HG03520 (cell line): ENCODE data around the gene FUT4.
"Not testable (repeated sequence)": the region's sequence is repeated elsewhere in the genome, so short reads cannot be mapped to it uniquely, and the experiment has no call there.

Experiments
- ATAC-seq: cut with Tn5 transposase; IDR thresholded peaks from one replicate; pipeline ENCODE4 v1.9.1; 2021; ENCODE audit warnings: mild to moderate bottlenecking, moderate library complexity; ENCODE audit not compliant: unreplicated experiment

Gene FUT4

DNA sequence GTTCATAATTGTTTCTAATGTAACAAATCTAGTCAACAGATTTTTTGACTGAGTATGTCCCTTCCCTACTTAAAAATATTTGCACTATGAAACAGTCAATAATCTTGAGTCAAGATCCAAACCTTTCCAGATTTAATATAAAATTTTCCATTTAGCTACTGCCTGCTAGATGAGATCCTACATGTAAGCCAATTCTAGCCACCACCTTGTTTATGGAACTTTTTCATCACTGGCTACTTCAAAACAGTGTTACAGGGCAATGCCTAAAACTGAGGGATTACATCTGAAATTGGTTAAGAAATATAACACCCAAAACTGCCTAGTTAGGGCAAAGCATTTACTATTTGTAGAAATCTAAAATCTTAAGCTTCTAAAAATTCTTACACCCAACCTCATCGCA lies 10.5 kb upstream of the FUT4 start:
- no peak for ATAC-seq

DNA sequence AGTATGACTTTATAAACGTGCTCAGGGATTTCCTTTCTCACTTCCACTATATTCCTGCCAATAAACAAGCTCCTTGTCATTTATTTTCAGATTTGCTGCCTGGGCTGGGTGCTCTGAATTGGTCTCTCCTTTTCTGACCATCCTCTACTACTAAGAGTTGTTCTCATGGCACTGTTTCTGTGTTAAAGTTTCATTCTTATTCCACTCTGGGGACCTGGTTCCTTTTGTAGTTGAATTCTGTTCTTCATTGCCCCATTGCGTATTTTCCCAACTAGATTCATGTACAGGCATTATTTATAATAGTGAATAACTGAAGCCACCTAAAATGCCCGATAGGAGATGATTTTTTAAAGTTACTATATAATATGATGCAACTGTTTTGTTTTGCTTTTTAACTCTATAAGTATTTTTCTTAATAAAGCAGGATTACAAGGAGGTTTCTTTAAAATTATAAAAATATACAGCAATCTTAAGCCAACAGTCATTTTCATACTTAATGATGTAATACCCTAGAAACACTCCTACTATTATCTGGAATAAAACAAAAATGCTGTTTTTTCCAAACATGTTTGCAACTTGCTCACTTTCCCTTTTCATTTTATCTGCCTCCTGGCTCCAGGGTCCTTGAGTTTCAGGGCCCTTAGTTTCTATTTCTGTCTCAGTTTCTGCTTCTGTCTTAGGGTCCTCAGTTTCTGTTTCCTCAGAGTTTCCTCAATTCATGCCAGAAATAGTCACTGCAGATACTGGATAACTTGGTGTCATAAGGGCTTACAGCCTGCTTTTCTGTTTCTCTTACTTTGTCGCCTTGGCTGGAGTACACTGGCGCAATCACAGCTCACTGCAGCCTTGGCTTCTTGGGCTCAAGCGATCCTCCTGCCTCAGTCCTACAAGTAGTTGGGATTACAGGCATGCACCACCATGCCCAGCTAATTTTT lies 9.8 kb upstream of the FUT4 start:
- no peak for ATAC-seq

DNA sequence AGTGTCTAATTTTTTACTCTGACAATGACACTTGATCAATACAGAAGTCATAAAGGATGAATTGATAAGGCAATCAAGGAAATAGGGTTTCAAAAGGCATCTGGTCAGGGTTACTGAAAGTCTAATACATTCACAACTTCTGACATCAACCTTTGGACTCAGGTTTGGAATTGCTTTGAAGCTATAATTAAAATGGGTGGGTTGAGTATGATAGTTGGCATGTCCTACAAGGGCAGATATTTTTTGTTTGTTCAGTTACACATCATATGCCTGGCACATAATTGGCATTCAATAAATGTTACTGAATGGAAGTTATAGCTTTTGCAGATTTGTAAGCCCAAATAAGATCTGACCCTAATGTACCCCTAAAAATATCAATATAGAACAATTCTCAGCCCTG lies 7.3 kb upstream of the FUT4 start:
- no peak for ATAC-seq

DNA sequence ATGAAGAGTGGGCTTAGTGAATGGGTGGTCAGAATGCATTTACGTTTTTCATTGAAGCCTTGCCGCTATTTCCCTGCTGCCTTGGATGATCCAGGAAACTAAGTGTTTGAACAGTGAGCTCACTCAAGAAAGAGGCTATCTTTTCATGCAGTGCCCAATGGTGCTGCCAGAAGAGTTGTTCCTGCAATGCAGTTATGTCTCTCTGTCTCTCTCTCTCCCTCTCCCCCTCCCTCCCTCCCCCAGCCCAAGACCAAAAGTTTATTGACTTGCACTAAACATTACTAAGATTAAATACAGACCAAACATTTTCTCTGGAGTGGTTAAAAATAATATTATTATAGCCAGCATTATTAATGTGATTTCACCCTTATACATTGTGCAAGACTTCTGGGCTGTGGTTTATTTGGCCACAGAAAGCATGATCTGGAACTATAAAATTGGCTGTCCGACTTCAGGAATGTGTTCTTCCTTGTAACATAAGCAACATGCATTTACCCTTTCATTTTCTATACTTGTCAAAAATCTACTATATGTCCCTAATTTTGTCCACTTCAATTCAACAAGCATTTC lies 6.6 kb upstream of the FUT4 start:
- ATAC-seq: no peak

DNA sequence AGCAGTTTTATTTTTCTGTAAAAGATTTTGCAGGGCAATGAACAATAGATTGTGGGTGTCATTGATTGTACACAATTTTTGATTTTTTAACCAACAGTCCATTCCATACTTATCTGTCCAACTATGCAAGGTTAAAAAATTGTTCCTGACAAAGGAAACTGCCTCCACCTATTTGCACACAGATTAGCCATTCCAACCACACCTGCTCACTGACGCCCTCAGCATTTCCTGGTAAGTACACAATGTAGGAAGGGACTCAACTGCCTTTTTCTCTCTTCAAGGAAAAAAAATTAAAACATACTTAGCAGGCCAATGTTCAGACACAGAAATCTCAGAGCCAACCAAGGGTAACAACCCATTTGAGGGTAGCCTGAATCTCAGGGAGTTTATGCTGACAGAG lies 4.3 kb upstream of the FUT4 start:
- no peak for ATAC-seq

DNA sequence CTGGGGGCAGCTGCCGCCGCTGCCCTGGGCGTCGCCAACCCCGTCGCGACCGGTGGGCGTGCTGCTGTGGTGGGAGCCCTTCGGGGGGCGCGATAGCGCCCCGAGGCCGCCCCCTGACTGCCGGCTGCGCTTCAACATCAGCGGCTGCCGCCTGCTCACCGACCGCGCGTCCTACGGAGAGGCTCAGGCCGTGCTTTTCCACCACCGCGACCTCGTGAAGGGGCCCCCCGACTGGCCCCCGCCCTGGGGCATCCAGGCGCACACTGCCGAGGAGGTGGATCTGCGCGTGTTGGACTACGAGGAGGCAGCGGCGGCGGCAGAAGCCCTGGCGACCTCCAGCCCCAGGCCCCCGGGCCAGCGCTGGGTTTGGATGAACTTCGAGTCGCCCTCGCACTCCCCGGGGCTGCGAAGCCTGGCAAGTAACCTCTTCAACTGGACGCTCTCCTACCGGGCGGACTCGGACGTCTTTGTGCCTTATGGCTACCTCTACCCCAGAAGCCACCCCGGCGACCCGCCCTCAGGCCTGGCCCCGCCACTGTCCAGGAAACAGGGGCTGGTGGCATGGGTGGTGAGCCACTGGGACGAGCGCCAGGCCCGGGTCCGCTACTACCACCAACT lies 1.0 kb downstream of the FUT4 start:
- ATAC-seq: no peak

DNA sequence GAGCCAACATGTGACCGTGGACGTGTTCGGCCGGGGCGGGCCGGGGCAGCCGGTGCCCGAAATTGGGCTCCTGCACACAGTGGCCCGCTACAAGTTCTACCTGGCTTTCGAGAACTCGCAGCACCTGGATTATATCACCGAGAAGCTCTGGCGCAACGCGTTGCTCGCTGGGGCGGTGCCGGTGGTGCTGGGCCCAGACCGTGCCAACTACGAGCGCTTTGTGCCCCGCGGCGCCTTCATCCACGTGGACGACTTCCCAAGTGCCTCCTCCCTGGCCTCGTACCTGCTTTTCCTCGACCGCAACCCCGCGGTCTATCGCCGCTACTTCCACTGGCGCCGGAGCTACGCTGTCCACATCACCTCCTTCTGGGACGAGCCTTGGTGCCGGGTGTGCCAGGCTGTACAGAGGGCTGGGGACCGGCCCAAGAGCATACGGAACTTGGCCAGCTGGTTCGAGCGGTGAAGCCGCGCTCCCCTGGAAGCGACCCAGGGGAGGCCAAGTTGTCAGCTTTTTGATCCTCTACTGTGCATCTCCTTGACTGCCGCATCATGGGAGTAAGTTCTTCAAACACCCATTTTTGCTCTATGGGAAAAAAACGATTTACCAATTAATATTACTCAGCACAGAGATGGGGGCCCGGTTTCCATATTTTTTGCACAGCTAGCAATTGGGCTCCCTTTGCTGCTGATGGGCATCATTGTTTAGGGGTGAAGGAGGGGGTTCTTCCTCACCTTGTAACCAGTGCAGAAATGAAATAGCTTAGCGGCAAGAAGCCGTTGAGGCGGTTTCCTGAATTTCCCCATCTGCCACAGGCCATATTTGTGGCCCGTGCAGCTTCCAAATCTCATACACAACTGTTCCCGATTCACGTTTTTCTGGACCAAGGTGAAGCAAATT lies 1.8 kb downstream of the FUT4 start:
- no peak for ATAC-seq

DNA sequence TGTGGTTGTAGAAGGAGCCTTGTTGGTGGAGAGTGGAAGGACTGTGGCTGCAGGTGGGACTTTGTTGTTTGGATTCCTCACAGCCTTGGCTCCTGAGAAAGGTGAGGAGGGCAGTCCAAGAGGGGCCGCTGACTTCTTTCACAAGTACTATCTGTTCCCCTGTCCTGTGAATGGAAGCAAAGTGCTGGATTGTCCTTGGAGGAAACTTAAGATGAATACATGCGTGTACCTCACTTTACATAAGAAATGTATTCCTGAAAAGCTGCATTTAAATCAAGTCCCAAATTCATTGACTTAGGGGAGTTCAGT lies 2.4 kb downstream of the FUT4 start:
- no peak for ATAC-seq

DNA sequence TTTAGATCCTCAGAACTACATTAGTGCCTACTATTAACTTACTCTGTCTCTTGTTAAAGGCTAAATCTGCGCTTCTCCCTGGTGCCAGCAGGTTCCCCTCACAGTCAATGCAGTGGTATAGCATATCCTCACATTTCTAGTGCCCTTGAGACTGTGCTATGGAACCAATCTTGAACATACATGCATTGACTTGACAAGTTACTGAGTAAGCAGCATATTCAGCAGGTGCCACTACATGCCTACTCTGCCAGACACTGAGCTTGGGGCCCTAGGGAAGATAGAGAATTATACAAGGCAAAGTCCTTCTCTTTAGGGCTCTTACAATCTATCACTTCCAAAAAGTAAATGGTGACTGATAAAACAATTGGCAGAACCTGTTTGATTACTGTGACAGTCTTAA lies 3.2 kb downstream of the FUT4 start:
- no peak for ATAC-seq

DNA sequence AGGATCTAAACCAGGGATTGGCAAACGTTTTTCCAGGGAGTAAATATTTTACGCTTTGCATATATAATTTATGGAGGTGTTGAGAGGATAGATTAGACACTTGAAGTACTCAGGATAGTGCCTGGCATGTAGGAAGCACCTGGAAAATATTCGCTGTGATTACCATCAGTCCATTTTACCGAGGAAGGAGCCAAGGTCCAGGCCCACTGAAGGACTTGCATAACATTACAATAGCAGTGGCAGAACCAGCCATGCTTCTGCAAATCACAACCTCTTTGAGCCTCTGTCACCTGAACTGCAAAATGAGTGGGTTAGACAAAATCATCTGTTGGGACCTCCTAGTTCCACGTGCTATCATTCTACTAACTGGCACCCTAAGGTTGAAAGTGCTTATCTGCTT lies 5.4 kb downstream of the FUT4 start:
- no peak for ATAC-seq

DNA sequence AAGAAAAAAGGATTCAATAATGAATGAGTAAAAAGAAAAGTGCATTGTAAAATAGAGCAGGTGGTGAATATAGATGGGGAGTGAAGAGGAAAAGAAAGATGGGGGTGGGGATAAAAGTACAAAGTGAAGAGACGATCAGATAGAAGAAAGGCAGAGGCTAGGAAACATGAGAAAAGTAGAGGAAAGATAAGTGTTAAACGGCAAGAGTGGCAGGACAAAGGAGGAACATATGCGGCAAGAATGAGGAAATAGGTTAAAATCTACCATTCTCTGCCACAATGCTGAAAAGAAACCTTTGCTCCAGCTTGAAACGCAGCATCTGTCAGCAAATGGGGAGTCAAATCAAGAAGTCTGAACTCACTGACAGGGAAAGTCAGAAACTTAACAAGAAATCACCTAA lies 6.8 kb downstream of the FUT4 start:
- no peak for ATAC-seq

DNA sequence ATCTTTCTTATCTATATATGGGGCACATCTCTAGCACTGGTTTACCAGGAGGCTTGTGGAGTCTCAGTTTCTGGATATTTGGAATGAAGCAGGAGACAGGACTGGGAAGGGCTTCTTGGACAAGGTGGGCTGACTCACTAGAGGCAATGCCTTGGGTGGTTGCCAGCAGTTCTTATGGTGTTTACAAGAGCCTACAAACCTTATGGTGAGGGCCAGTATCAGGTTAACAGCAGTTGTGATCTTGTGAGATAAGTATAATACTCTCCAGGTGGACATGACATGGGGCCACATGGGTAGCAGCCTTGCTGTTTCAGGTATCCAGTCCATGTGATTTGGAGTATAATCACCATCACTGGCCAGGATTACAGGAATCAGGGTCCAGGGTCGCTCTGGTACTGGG lies 10.2 kb downstream of the FUT4 start:
- no peak for ATAC-seq

DNA sequence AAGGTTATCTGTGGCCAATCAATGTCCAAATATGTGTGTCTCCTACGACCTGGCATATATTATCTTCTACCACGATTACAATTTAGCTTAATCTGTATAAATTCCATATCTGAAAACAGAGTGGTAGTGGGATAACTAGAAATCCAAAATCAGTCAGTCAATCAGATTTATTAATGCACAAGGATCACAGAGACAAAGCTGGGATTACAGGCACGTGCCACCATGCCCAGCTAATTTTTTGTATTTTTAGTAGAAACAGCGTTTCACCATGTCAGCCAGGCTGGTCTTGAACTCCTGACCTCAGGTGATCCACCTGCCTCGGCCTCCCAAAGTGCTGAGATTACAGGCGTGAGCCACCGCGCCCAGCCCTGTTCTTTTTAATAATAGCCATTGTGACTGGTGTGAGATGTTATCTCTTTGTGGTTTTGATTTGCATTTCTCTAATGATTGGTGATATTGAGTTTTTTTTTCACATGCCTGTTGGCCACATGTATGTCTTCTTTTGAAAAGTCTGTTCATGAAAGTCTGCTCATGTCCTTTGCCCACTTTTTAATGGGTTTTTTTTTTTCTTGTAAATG lies 12.1 kb downstream of the FUT4 start:
- ATAC-seq: not testable (repeated sequence)

DNA sequence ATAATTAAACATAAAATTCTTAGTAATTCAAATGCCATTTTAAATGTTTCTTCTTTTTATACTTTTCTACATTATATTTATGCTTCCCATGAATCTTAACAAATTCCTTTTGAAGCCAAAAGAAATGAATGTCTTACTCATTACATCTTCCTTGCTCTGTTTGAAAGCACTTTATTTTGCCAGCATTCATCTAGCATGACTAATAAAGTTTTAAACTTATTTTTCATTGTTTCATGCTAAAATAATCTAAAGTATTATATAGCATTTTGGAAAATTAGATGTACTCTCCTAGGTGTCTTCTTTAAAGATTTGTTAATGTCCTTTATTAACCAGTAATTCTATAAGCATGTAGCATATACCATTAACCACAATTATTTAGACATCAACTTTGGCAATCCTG lies 13.7 kb downstream of the FUT4 start:
- no peak for ATAC-seq

DNA sequence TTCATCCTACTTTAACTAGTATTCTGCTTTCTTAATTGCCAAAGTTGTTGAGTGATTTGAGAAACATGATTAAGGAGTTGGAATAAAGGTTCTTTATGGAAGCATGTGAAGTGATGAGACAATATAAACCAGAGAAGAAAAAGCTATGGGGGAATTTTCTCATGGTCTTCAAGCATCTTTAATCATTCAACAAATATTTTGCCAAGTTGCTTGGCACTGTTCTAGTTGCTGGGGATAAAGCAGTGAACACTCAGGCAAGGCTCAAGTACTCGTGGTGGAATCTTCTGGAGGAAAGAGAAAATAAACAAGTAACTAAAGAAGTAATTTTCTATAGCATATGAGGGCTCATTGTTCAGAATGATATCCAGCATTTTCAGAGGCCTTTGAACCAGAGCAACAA lies 14.3 kb downstream of the FUT4 start:
- ATAC-seq: no peak

DNA sequence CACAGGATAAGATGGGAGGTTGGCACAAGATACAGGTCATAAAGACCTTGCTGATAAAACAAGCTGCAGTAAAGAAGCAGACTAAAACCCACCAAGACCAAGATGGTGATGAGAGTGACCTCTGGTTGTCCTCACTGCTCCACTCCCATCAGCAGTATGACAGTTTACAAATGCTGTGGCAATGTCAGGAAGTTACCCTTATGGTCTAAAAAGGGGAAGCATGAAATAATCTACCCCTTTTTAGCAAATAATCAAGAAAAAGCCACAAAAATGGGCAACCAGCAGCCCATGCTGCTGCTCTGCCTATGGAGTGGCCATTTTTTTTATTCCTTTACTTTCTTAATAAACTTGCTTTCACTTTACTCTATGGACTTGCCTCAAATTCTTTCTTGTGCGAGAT lies 14.7 kb downstream of the FUT4 start:
- ATAC-seq: no peak

DNA sequence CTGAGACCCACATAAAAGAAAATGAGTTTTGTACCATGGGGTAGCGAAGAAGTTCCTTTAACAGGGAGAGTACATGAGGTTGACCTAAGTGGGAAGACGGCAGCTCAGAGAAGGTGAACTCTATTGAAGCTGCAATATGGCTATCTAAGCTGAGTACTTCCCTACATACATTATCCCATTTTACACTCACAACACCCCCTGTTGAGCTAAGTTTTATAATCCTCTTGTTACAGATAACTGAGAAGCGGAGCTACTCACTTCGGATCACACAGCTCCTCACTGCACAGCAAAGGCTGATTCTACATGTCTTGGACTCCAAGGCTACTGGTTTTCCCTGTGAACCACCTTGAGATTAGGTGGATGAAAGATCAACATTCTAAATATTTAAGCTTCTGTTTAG lies 15.2 kb downstream of the FUT4 start:
- no peak for ATAC-seq

DNA sequence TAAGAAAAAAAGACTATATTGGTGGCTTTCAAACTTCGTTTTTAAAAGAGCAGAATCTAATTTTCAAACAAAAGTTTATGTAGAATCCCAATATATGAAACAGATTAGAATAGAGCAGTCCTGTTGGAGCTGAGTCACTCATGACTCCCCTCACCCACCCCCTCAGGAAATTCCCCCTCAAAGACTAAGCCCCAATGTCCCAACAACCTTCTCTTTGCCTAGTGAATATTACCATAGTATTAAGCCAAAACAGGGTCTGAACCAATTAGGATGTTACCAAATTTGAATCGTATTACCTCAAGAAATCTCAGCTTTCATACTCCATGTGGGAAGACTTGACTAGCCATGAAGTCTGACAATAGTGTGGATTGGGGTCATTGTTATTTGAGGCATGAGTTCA lies 15.6 kb downstream of the FUT4 start:
- ATAC-seq: no peak

DNA sequence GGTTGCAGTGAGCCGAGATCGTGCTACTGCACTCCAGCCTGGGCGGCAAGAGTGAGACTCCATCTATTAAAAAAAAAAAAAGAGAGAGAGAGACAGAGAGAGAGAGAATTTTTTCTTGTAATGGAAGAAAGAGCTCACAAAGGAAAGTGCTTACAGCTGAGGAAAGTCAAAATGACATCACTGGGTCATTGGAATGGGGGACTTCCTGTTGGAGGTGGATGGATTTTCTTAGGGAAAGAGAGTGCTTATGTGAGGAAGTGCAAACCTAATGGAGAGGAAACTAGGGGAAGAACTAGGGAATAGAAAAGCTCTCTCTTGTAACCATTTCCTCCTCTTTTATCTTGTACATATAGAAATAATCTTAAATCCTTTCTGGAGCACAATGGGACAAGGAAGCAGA lies 17.1 kb downstream of the FUT4 start:
- ATAC-seq: no peak

DNA sequence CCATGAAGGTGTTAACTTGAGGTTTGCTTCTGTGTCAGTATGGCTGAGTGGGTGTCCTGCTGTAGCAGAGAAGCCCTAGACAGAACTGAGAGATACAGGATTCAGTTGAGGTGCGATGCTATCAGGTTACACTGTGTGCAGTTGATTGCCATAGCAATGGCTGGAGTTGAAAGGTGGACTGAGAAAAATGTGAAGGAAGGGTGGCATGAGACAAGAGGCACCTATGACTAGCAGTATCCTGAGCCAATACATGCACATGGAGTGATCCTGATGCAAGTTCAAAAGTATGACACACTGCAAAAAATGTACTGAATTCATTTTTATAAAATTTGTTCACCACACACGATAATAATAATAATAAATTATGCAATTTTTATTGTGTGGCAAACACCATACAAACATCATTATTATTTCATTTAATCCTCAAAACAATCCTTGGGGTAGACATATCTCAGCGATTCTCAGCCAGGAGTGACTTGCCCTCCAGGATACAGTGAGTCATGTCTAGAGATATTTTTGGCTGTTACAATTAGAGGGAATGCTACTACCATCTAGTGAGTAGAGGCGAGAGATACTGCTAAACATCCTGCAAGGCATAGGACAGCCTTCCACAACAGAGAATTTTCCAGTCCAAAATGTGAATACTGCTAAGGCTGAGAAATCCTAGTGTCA lies 19.6 kb downstream of the FUT4 start:
- ATAC-seq: no peak
